HEK293 (cell line): Measurements from ENCODE around the gene SLC36A1.

Experiments
- CTCF ChIA-PET: fragments of 350-600 bp; formaldehyde crosslinking; extraction: SDS; loops from one replicate; lab custom pipeline; 2021; ENCODE audit warnings: antibody characterized with exemption; lab: Yijun Ruan, JAX
- POLR2A ChIA-PET: fragments of 300-600 bp; formaldehyde crosslinking; extraction: SDS; loops from one replicate; lab custom pipeline; 2020; ENCODE audit warnings: antibody characterized with exemption, inconsistent platforms; lab: Yijun Ruan, JAX
- H3K27ac ChIP-seq: fragments of 200-500 bp; sonication (Bioruptor generic); 2 replicates; pipeline ENCODE4 v1.5.1; 2014; ENCODE audit warnings: low read depth, low read length, control low read depth, inconsistent platforms; ENCODE audit errors: extremely low read depth
- H3K36me3 ChIP-seq, 2 experiments: fragments of 200-500 bp in 1 of 2; sonication (Bioruptor generic) in 1 of 2; 1 replicate in 1 of 2; 2 replicates in 1 of 2; pipeline ENCODE4 v1.5.1; 2014 to 2017; ENCODE audit warnings: inconsistent platforms in 2 of 2, low read length in 2 of 2; ENCODE audit not compliant: control insufficient read depth in 2 of 2, insufficient read depth in 1 of 2
- H3K4me1 ChIP-seq: fragments of 200-500 bp; sonication (Bioruptor generic); 2 replicates; pipeline ENCODE4 v1.5.1; 2014; ENCODE audit warnings: mild to moderate bottlenecking, low read length, inconsistent platforms; ENCODE audit not compliant: control insufficient read depth, insufficient read depth
- H3K4me3 ChIP-seq: 2 replicates; pipeline ENCODE4 v1.5.1; 2011; ENCODE audit warnings: low read depth, mild to moderate bottlenecking, control low read depth, low read length, moderate library complexity
- H3K9me3 ChIP-seq: fragments of 200-500 bp; sonication (Bioruptor generic); 2 replicates; pipeline ENCODE4 v1.5.1; 2014; ENCODE audit warnings: low read depth, low read length, inconsistent platforms; ENCODE audit not compliant: control insufficient read depth, insufficient read depth
- GLI2 ChIP-seq: fragments of 450-650 bp; formaldehyde crosslinking; IDR thresholded peaks from 2 replicates; pipeline ENCODE4; 2017; ENCODE audit warnings: missing biosample characterization, missing genetic modification characterization, low read depth, borderline replicate concordance
- HOXA7 ChIP-seq: sonication (generic); formaldehyde crosslinking; IDR thresholded peaks from 2 replicates; pipeline ENCODE4 v1.8.1; 2022; ENCODE audit warnings: missing genetic modification reagents, borderline replicate concordance
- KLF16 ChIP-seq: fragments of 450-650 bp; formaldehyde crosslinking; IDR thresholded peaks from 2 replicates; pipeline ENCODE4 v1.5.1; 2017; ENCODE audit warnings: missing biosample characterization, missing genetic modification characterization
- OSR2 ChIP-seq: fragments of 450-650 bp; formaldehyde crosslinking; IDR thresholded peaks from 2 replicates; pipeline ENCODE4 v1.5.1; 2016; ENCODE audit warnings: missing biosample characterization, missing genetic modification characterization
- ZBTB17 ChIP-seq: fragments of 450-650 bp; formaldehyde crosslinking; IDR thresholded peaks from 2 replicates; pipeline ENCODE4 v1.5.1; 2016; ENCODE audit warnings: missing biosample characterization, missing genetic modification characterization
- ZBTB8A ChIP-seq: fragments of 450-650 bp; formaldehyde crosslinking; IDR thresholded peaks from 2 replicates; pipeline ENCODE4 v1.5.1; 2016; ENCODE audit warnings: missing biosample characterization, missing genetic modification characterization
- ZNF184 ChIP-seq: fragments of 450-650 bp; IDR thresholded peaks from 2 replicates; pipeline ENCODE4 v1.5.1; 2018; ENCODE audit warnings: missing biosample characterization, mild to moderate bottlenecking, missing genetic modification characterization
- ZNF19 ChIP-seq: fragments of 450-650 bp; formaldehyde crosslinking; IDR thresholded peaks from 2 replicates; pipeline ENCODE4; 2016; ENCODE audit warnings: missing biosample characterization, missing genetic modification characterization, low read depth
- ZNF221 ChIP-seq: fragments of 450-650 bp; formaldehyde crosslinking; IDR thresholded peaks from 2 replicates; pipeline ENCODE4 v1.5.1; 2017; ENCODE audit warnings: missing biosample characterization, missing genetic modification characterization, borderline replicate concordance
- ZNF239 ChIP-seq: fragments of 450-650 bp; formaldehyde crosslinking; IDR thresholded peaks from 2 replicates; pipeline ENCODE4 v1.5.1; 2016; ENCODE audit warnings: missing biosample characterization, missing genetic modification characterization
- ZNF274 ChIP-seq, 2 experiments: fragments of 200-500 bp in 1 of 2; fragments of 450-650 bp in 1 of 2; sonication (Bioruptor generic) in 1 of 2; formaldehyde crosslinking in 1 of 2; IDR thresholded peaks; 2 replicates each; pipeline versions ENCODE4 v1.5.1 to v1.6.1; 2014 to 2016; ENCODE audit warnings: borderline replicate concordance in 1 of 2, inconsistent platforms in 1 of 2, low read length in 1 of 2, missing biosample characterization in 1 of 2, missing genetic modification characterization in 1 of 2
- ZNF391 ChIP-seq: fragments of 450-650 bp; formaldehyde crosslinking; IDR thresholded peaks from 2 replicates; pipeline ENCODE4 v1.5.1; 2016; ENCODE audit warnings: low read depth, missing biosample characterization, missing genetic modification characterization, borderline replicate concordance
- ZNF501 ChIP-seq: fragments of 450-650 bp; formaldehyde crosslinking; IDR thresholded peaks from 2 replicates; pipeline ENCODE4 v1.5.1; 2016; ENCODE audit warnings: missing biosample characterization, missing genetic modification characterization
- ZNF549 ChIP-seq: fragments of 450-650 bp; IDR thresholded peaks from 2 replicates; pipeline ENCODE4 v1.5.1; 2018; ENCODE audit warnings: missing biosample characterization, missing genetic modification characterization, mild to moderate bottlenecking, inconsistent platforms, moderate library complexity
- ZNF660 ChIP-seq: fragments of 450-650 bp; IDR thresholded peaks from 2 replicates; pipeline ENCODE4 v1.5.1; 2018; ENCODE audit warnings: missing biosample characterization, mild to moderate bottlenecking, missing genetic modification characterization
- ZNF747 ChIP-seq: fragments of 450-650 bp; formaldehyde crosslinking; IDR thresholded peaks from 2 replicates; pipeline ENCODE4 v1.5.1; 2016; ENCODE audit warnings: missing biosample characterization, missing genetic modification characterization
- ZNF837 ChIP-seq: fragments of 450-650 bp; formaldehyde crosslinking; IDR thresholded peaks from 2 replicates; pipeline ENCODE4 v1.5.1; 2016; ENCODE audit warnings: missing biosample characterization, missing genetic modification characterization
- ZNF843 ChIP-seq: fragments of 450-650 bp; formaldehyde crosslinking; IDR thresholded peaks from 2 replicates; pipeline ENCODE4 v1.5.1; 2016; ENCODE audit warnings: missing biosample characterization, missing genetic modification characterization
- TF ChIP-seq, protein P1 (sequence below): fragments of 450-650 bp; formaldehyde crosslinking; IDR thresholded peaks from 2 replicates; pipeline ENCODE4 v1.5.1; 2016; ENCODE audit warnings: missing biosample characterization, missing genetic modification characterization
- TF ChIP-seq, protein P2 (sequence below): fragments of 450-650 bp; formaldehyde crosslinking; IDR thresholded peaks from 2 replicates; pipeline ENCODE4 v1.5.1; 2016; ENCODE audit warnings: missing biosample characterization, missing genetic modification characterization, borderline replicate concordance
- TF ChIP-seq, protein P3 (sequence below): fragments of 450-650 bp; formaldehyde crosslinking; IDR thresholded peaks from 2 replicates; pipeline ENCODE4 v1.5.0; 2017; ENCODE audit warnings: missing biosample characterization, missing genetic modification characterization, borderline replicate concordance

The SLC36A1 gene

DNA sequence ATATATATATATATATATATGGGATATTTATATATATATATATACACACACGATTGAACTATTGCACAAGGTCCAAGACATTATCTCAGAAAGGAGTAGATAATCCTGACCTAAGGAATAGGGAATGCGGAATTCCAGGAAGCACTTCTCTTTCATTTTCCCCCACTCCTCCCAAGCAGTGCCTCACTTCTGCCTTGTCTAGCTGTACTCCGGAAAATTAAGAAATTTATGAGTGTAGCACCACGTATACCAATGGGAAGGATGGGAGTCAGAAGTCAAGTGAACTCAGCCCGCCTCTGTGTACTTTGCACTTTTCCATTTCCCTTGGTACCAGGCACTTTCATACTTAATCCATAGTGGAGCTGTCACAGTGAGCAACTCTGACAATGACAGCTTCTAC lies 10.9 kb downstream of the SLC36A1 start:
- POLR2A ChIA-PET = no interaction called here
- Histone ChIP-seq H3K27ac (no peak overlapping the region), H3K4me1 (peaks cover 6% of the 10 kb centered on the region; the same call in 1 of the 2 replicates), H3K36me3 (peaks cover 0 to 3% of the 10 kb centered on the region in 2 experiments; a peak in 1 of 3 replicates), H3K4me3 (no peak overlapping the region), H3K9me3 (no peaks in the 10 kb centered on the region)
- CTCF ChIA-PET = interaction anchor here (4.0 kb wide), 1 partner anchor 11 kb away, joined by 21 read pairs; the partner anchor contains the start of gene SLC36A1
- no peak for TF ChIP-seq ZNF19
- no peak for TF ChIP-seq ZNF549
- TF ChIP-seq ZNF221 = no peak
- no peak for TF ChIP-seq KLF16 (tag by site-specific recombination)
- no peak for TF ChIP-seq ZNF274 (IDR thresholded peaks at IDR 0.05; ENCODE audit: low read length)
- no peak for TF ChIP-seq ZNF274 (tag by site-specific recombination; IDR thresholded peaks at IDR 0.05; ENCODE audit: borderline replicate concordance)
- no peak for TF ChIP-seq ZNF660 (tag by site-specific recombination)
- TF ChIP-seq ZNF843 (tag by site-specific recombination) = no peak
- no peak for TF ChIP-seq HOXA7
- no peak for TF ChIP-seq ZNF239 (tag by site-specific recombination)
- TF ChIP-seq, protein P1, sequence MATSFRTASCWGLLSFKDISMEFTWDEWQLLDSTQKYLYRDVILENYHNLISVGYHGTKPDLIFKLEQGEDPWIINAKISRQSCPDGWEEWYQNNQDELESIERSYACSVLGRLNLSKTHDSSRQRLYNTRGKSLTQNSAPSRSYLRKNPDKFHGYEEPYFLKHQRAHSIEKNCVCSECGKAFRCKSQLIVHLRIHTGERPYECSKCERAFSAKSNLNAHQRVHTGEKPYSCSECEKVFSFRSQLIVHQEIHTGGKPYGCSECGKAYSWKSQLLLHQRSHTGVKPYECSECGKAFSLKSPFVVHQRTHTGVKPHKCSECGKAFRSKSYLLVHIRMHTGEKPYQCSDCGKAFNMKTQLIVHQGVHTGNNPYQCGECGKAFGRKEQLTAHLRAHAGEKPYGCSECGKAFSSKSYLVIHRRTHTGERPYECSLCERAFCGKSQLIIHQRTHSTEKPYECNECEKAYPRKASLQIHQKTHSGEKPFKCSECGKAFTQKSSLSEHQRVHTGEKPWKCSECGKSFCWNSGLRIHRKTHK (tag by site-specific recombination) = no peak
- no peak for TF ChIP-seq ZNF747 (tag by site-specific recombination)
- no peak for TF ChIP-seq ZNF391
- TF ChIP-seq OSR2 (tag by site-specific recombination) = no peak

DNA sequence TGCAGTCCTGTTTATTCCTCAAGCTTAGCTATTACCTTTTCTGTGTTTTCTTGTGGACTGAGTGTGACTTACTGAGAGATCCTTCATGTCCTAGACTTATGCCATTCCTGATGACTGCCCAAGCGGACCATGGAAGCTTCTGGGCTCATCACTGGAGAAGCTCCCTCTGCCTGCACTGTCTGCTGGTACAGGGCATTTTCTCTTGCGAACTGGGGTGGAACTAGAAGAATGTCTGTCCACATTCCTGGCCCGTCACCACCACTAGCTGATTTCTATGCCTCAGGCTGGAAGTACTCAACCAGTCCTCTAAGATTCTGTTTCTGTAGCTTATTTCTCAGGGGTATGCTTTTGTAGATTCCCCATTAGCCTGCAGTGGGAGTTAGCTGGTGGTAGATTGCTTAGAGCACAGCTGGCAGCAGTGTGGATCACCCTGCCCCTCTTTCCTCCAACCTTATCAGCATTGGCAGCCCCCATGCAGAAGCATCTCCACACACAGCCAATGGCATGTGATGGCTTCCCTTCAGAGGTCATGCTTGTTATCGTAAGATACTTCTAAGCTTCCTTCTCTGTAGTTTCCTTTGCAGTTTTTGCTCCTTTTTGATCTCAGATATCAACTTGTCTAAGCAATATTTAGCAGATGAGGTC lies 12.4 kb downstream of the SLC36A1 start:
- TF ChIP-seq, protein P2, sequence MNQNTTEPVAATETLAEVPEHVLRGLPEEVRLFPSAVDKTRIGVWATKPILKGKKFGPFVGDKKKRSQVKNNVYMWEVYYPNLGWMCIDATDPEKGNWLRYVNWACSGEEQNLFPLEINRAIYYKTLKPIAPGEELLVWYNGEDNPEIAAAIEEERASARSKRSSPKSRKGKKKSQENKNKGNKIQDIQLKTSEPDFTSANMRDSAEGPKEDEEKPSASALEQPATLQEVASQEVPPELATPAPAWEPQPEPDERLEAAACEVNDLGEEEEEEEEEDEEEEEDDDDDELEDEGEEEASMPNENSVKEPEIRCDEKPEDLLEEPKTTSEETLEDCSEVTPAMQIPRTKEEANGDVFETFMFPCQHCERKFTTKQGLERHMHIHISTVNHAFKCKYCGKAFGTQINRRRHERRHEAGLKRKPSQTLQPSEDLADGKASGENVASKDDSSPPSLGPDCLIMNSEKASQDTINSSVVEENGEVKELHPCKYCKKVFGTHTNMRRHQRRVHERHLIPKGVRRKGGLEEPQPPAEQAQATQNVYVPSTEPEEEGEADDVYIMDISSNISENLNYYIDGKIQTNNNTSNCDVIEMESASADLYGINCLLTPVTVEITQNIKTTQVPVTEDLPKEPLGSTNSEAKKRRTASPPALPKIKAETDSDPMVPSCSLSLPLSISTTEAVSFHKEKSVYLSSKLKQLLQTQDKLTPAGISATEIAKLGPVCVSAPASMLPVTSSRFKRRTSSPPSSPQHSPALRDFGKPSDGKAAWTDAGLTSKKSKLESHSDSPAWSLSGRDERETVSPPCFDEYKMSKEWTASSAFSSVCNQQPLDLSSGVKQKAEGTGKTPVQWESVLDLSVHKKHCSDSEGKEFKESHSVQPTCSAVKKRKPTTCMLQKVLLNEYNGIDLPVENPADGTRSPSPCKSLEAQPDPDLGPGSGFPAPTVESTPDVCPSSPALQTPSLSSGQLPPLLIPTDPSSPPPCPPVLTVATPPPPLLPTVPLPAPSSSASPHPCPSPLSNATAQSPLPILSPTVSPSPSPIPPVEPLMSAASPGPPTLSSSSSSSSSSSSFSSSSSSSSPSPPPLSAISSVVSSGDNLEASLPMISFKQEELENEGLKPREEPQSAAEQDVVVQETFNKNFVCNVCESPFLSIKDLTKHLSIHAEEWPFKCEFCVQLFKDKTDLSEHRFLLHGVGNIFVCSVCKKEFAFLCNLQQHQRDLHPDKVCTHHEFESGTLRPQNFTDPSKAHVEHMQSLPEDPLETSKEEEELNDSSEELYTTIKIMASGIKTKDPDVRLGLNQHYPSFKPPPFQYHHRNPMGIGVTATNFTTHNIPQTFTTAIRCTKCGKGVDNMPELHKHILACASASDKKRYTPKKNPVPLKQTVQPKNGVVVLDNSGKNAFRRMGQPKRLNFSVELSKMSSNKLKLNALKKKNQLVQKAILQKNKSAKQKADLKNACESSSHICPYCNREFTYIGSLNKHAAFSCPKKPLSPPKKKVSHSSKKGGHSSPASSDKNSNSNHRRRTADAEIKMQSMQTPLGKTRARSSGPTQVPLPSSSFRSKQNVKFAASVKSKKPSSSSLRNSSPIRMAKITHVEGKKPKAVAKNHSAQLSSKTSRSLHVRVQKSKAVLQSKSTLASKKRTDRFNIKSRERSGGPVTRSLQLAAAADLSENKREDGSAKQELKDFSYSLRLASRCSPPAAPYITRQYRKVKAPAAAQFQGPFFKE = no peak
- TF ChIP-seq ZNF837 (tag by site-specific recombination) (no peak), ZNF184 (tag by site-specific recombination) (no peak), ZBTB8A (tag by site-specific recombination) (no peak), ZBTB17 (tag by site-specific recombination) (no peak), GLI2 (no peak), ZNF501 (no peak)
- TF ChIP-seq, protein P3, sequence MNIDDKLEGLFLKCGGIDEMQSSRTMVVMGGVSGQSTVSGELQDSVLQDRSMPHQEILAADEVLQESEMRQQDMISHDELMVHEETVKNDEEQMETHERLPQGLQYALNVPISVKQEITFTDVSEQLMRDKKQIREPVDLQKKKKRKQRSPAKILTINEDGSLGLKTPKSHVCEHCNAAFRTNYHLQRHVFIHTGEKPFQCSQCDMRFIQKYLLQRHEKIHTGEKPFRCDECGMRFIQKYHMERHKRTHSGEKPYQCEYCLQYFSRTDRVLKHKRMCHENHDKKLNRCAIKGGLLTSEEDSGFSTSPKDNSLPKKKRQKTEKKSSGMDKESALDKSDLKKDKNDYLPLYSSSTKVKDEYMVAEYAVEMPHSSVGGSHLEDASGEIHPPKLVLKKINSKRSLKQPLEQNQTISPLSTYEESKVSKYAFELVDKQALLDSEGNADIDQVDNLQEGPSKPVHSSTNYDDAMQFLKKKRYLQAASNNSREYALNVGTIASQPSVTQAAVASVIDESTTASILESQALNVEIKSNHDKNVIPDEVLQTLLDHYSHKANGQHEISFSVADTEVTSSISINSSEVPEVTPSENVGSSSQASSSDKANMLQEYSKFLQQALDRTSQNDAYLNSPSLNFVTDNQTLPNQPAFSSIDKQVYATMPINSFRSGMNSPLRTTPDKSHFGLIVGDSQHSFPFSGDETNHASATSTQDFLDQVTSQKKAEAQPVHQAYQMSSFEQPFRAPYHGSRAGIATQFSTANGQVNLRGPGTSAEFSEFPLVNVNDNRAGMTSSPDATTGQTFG (tag by site-specific recombination) = no peak
- TF ChIP-seq, all 188 proteins: peak for 0
- Histone ChIP-seq H3K36me3 (peaks cover 0 to 15% of the 10 kb centered on the region in 2 experiments; a peak in 1 of 3 replicates), H3K27ac (no peak overlapping the region), H3K9me3 (no peaks in the 10 kb centered on the region), H3K4me1 (no peaks in the 10 kb centered on the region), H3K4me3 (no peak overlapping the region)
- POLR2A ChIA-PET = interaction anchor here (1.2 to 1.7 kb wide), 2 partner anchors 13 to 23 kb away, joined by 3 read pairs; partner anchors contain the start of gene SLC36A1
- CTCF ChIA-PET = interaction anchor here (0.5 to 4.0 kb wide), 6 partner anchors 10 to 275 kb away, joined by 3 to 21 read pairs (median 3); partner anchors contain the start of gene SLC36A1
